HepG2 (cell line): Measurements from ENCODE around the gene TMEM121. TPM values are rescaled to one million over a fixed set of nuclear protein-coding genes. Genes with fewer than 3 reads are reported as not detected.

Source experiments
- ARID4A ChIP-seq: sonication (generic); formaldehyde crosslinking; IDR thresholded peaks from 2 replicates; pipeline ENCODE4 v1.5.0; 2020; ENCODE audit warnings: mild to moderate bottlenecking, missing genetic modification reagents, borderline replicate concordance
- ATF4 ChIP-seq, 2 experiments: fragments of 450-650 bp in 1 of 2; sonication (generic) in 1 of 2; formaldehyde crosslinking; IDR thresholded peaks; 2 replicates each; pipeline versions ENCODE4 v1.5.0 to v1.8.0; 2020 to 2022; ENCODE audit warnings: mild to moderate bottlenecking in 1 of 2, missing genetic modification reagents in 1 of 2
- ATF7 ChIP-seq, 2 experiments: fragments of 450-650 bp in 1 of 2; sonication (generic) in 1 of 2; formaldehyde crosslinking in 1 of 2; IDR thresholded peaks; 2 replicates each; pipeline versions ENCODE4 v1.4.0 to v1.6.1; 2016 to 2020; ENCODE audit warnings: antibody characterized with exemption in 1 of 2, mild to moderate bottlenecking in 1 of 2, missing genetic modification reagents in 1 of 2
- BATF2 ChIP-seq: sonication (generic); formaldehyde crosslinking; IDR thresholded peaks from 2 replicates; pipeline ENCODE4 v1.8.0; 2022; ENCODE audit warnings: mild to moderate bottlenecking, missing genetic modification reagents, moderate library complexity
- HIC2 ChIP-seq: sonication (generic); formaldehyde crosslinking; IDR thresholded peaks from 2 replicates; pipeline ENCODE4 v1.9.0; 2022; ENCODE audit warnings: low read depth, missing genetic modification reagents
- HNRNPUL1 ChIP-seq: fragments of 200-400 bp; formaldehyde crosslinking; IDR thresholded peaks from 2 replicates; pipeline ENCODE4 v1.6.1; 2017; ENCODE audit warnings: low read depth, mild to moderate bottlenecking, low read length, moderate library complexity
- IRX3 ChIP-seq: sonication (generic); formaldehyde crosslinking; IDR thresholded peaks from 2 replicates; pipeline ENCODE4 v1.8.1; 2023; ENCODE audit warnings: mild to moderate bottlenecking, low read depth, missing genetic modification reagents, borderline replicate concordance
- MBD4 ChIP-seq: IDR thresholded peaks from 2 replicates; pipeline ENCODE4 v1.6.1; 2012; ENCODE audit warnings: low read length, inconsistent platforms, borderline replicate concordance
- MIER2 ChIP-seq: IDR thresholded peaks from 2 replicates; pipeline ENCODE4 v1.6.1; 2016; ENCODE audit warnings: missing biosample characterization, missing genetic modification reagents
- SOX6 ChIP-seq, 2 experiments: fragments of 450-650 bp in 1 of 2; sonication (generic) in 1 of 2; formaldehyde crosslinking in 1 of 2; IDR thresholded peaks; 2 replicates each; pipeline versions ENCODE4 v1.4.0 to v1.6.1; 2017 to 2020; ENCODE audit warnings: antibody characterized with exemption in 1 of 2, mild to moderate bottlenecking in 1 of 2, missing genetic modification reagents in 1 of 2
- TEF ChIP-seq: sonication (generic); formaldehyde crosslinking; IDR thresholded peaks from 2 replicates; pipeline ENCODE4 v1.5.0; 2020; ENCODE audit warnings: missing genetic modification reagents
- TMF1 ChIP-seq: sonication (generic); formaldehyde crosslinking; IDR thresholded peaks from 2 replicates; pipeline ENCODE4 v1.8.1; 2022; ENCODE audit warnings: low read depth, missing genetic modification reagents
- ZNF550 ChIP-seq: sonication (generic); formaldehyde crosslinking; IDR thresholded peaks from 2 replicates; pipeline ENCODE4 v1.4.0; 2020; ENCODE audit warnings: mild to moderate bottlenecking, missing genetic modification reagents, borderline replicate concordance
- polyA plus RNA-seq, 8 experiments: library from polyadenylated mRNA; depleted of rRNA in 3 of 8; stranded (reverse) in 7 of 8; unstranded in 1 of 8; fragments of >200 nt; fragmentation: Illumina TruSeq in 4 of 8; extraction: Trizol in 4 of 8; gene quantifications; 2 replicates each; pipeline versions ENCODE4 v1.2.1 to v1.2.3, GENCODE V29; 2011 to 2016; ENCODE audit warnings: low read depth in 4 of 8, missing spikeins in 1 of 8, mixed read lengths in 1 of 8; ENCODE audit not compliant: insufficient read depth in 1 of 8
- total RNA-seq, 5 experiments: library from RNA; depleted of rRNA; stranded (reverse); fragments of >200 nt; fragmentation: Illumina TruSeq; extraction: Trizol; gene quantifications; 2 replicates each; pipeline ENCODE4 v1.2.3, GENCODE V29; 2016; ENCODE audit warnings: low read depth in 1 of 5
- TF ChIP-seq, protein P1 (sequence below): sonication (generic); formaldehyde crosslinking; IDR thresholded peaks from 2 replicates; pipeline ENCODE4 v1.8.0; 2022; ENCODE audit warnings: low read depth, missing genetic modification reagents

TMEM121 gene
- total and polyA plus RNA-seq, 2 of the 13 experiments (the other 11 are each of a cell fraction or from before 2014, with no cell fraction given): 6.6 to 19.0 TPM

DNA sequence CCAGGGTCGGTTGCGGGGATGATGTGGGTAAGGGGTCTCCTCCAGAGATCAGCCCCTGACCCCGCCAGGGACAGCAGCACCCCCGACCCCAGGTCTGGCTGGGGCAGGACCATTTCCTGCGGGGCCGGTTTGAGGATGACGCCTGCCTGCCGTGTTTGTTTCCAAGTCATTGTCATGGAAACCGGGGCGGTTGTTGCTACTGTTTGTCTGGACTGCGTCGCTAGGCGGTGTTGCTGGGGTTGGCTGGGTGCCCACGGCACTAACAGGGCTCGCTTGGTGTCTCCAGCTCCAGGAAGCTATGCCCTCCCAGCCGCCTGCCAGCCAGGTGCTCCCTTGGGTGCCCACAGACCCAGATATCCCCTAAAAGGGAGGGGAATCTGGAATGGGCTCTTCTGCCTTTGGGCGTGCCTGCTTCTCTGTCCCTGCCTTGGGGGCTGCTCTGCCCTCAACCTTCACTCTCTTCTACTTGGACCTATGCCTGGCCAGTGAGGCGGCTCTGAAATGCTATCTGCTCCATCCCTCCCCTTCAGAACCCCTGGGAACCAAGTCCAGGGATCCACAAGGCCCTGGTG is 44.4 kb upstream of the TMEM121 start (continued):
- TF ChIP-seq ARID4A (peak; percentile 56; the same call in 1 of the 2 replicates), SOX6 (IDR thresholded peaks at IDR 0.05) (no peak), SOX6 (CRISPR knock-in tag; IDR thresholded peaks at IDR 0.05) (no peak), TMF1 (CRISPR knock-in tag) (no peak), HIC2 (peak; percentile 81), ZNF550 (no peak), MBD4 (no peak), MIER2 (CRISPR knock-in tag) (no peak), IRX3 (CRISPR knock-in tag) (no peak), BATF2 (CRISPR knock-in tag) (no peak), ATF7 (IDR thresholded peaks at IDR 0.05) (no peak), ATF7 (CRISPR knock-in tag; IDR thresholded peaks at IDR 0.05) (no peak), HNRNPUL1 (no peak), TEF (CRISPR knock-in tag) (no peak), ATF4 (CRISPR knock-in tag; IDR thresholded peaks at IDR 0.05) (no peak)
- TF ChIP-seq, protein P1, sequence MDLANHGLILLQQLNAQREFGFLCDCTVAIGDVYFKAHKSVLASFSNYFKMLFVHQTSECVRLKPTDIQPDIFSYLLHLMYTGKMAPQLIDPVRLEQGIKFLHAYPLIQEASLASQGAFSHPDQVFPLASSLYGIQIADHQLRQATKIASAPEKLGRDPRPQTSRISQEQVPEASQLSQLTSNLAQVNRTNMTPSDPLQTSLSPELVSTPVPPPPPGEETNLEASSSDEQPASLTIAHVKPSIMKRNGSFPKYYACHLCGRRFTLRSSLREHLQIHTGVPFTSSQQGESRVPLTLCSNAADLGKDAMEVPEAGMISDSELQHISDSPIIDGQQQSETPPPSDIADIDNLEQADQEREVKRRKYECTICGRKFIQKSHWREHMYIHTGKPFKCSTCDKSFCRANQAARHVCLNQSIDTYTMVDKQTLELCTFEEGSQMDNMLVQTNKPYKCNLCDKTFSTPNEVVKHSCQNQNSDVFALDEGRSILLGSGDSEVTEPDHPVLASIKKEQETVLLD (CRISPR knock-in tag): no peak
